ENCODE data around the gene AP3D1.
A peak's percentile ranks its signal among the peaks of the same experiment; 100 is the strongest.

The AP3D1 gene

DNA sequence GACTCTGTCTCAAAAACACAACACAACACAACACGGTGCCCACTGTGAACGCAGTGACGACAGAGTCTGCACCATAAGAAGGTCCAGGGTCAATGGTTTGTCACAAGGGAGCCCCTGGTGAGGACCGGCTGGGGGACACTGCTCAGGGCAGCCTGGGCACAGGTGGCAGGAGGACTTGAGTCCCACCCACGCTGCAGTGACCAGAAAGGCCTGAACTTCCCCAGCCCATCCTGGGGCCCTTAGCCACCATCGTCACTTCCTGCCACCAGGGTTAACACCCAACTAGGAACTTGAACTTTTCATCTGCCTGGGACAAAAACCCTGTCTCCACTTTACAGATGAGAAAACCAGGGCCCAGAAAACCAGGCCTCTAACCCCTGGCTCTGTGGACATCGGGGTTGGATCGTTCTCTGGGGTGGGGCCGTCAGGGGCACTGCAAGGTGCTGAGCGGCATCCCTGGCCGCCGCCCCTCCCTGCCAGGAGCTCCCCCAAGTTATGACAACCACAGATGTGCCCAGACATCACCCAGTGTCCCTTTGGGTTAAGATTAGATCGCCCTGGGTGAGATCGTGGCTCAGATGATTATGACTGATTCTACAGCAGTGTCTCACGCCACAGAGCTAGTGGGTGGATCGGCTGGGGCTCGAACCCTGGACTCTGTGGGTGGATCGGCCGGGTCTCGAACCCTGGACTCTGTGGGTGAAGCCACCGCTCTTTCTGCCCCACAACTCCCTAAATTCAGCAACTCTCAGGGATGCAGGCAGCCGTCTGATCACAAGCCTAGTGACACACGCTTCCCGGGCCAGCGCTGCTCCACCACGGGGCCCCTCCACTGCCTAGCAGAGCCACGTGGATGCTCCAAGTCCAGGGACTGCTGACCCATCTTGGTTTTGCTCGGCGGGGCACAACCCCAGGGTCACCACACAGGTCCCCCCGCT, 69.2 kb downstream of the AP3D1 start:
- DNase-seq (ENCODE audit: low read depth) = peak; percentile 59
- H3K4me3 ChIP-seq (ENCODE audit: low read depth, low read length) = peak overlapping the region; percentile 69

DNA sequence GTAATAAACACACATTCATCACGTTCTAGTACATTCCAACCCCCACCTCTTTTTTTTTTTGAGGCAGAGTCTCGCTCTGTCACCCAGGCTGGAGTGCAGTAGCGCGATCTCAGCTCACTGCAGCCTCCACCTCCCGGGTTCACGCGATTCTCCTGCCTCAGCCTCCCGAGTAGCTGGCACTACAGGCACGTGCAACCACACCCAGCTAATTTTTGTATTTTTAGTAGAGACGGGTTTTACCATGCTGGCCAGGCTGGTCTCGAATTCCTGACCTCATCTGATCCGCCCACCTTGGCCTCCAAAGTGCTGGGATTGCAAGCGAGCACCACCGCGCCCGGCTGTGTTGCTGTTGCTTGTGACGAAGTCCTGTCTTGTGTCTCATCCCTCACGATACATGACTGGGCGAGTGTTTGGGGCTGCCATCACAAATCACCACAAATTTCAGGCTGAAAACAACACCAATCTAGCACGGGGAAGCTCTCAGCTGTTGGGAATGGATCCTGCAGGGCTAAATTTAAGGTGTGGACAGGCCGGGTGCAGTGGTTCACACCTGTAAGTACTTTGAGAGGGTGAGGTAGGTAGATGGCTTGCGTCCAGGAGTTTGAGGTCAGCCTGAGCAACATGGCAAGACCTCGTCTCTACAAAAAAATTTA, 70.9 kb downstream of the AP3D1 start:
- TF ChIP-seq, protein P1, sequence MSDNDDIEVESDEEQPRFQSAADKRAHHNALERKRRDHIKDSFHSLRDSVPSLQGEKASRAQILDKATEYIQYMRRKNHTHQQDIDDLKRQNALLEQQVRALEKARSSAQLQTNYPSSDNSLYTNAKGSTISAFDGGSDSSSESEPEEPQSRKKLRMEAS (IDR thresholded peaks at IDR 0.05; ENCODE audit: low read depth, low read length) = no peak
- TF ChIP-seq POLR2A (IDR thresholded peaks at IDR 0.05; ENCODE audit: extremely low read depth, insufficient read length) (no peak), MYC (IDR thresholded peaks at IDR 0.05; ENCODE audit: low read depth, low read length) (no peak)
- TF ChIP-seq, protein P2, sequence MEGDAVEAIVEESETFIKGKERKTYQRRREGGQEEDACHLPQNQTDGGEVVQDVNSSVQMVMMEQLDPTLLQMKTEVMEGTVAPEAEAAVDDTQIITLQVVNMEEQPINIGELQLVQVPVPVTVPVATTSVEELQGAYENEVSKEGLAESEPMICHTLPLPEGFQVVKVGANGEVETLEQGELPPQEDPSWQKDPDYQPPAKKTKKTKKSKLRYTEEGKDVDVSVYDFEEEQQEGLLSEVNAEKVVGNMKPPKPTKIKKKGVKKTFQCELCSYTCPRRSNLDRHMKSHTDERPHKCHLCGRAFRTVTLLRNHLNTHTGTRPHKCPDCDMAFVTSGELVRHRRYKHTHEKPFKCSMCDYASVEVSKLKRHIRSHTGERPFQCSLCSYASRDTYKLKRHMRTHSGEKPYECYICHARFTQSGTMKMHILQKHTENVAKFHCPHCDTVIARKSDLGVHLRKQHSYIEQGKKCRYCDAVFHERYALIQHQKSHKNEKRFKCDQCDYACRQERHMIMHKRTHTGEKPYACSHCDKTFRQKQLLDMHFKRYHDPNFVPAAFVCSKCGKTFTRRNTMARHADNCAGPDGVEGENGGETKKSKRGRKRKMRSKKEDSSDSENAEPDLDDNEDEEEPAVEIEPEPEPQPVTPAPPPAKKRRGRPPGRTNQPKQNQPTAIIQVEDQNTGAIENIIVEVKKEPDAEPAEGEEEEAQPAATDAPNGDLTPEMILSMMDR (IDR thresholded peaks at IDR 0.05; ENCODE audit: low read depth, low read length) = no peak
- no peak overlapping the region for H3K4me3 ChIP-seq (ENCODE audit: low read depth, low read length)
- no peak for DNase-seq (ENCODE audit: low read depth)

More for the DNA sequence above, 69.2 kb downstream of the AP3D1 start:
- TF ChIP-seq POLR2A (IDR thresholded peaks at IDR 0.05; ENCODE audit: extremely low read depth, insufficient read length) (no peak), MYC (IDR thresholded peaks at IDR 0.05; ENCODE audit: low read depth, low read length) (no peak)
- TF ChIP-seq, protein P1 (IDR thresholded peaks at IDR 0.05; ENCODE audit: low read depth, low read length) = no peak
- TF ChIP-seq, protein P2 (IDR thresholded peaks at IDR 0.05; ENCODE audit: low read depth, low read length) = no peak

DNA sequence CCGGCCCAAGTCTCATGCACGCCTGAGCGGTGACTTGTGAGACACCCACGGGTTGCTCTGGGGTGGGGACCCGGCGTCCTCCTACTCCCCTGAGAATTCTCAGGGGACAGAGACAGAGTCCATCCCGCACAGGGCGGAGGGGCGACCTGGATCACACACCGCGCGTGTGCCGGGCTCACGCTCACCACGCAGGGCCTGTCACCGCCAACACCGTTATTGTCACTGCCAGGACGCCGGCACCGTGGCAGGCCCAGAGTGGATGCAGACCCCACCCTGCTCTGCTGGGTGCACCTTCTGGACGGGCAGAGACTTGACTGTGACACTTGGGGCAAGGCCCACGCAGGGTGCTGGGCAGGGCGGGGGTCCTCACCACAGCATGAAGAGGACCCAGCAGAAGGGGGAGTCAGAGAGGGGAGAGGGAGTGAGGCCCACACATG, 71.5 kb downstream of the AP3D1 start:
- no peak for DNase-seq (ENCODE audit: low read depth)
- no peak overlapping the region for H3K4me3 ChIP-seq (ENCODE audit: low read depth, low read length)
- TF ChIP-seq, protein P1 (IDR thresholded peaks at IDR 0.05; ENCODE audit: low read depth, low read length) = no peak
- TF ChIP-seq MYC (IDR thresholded peaks at IDR 0.05; ENCODE audit: low read depth, low read length) (no peak), POLR2A (IDR thresholded peaks at IDR 0.05; ENCODE audit: extremely low read depth, insufficient read length) (no peak)
- TF ChIP-seq, protein P2 (IDR thresholded peaks at IDR 0.05; ENCODE audit: low read depth, low read length) = no peak

DNA sequence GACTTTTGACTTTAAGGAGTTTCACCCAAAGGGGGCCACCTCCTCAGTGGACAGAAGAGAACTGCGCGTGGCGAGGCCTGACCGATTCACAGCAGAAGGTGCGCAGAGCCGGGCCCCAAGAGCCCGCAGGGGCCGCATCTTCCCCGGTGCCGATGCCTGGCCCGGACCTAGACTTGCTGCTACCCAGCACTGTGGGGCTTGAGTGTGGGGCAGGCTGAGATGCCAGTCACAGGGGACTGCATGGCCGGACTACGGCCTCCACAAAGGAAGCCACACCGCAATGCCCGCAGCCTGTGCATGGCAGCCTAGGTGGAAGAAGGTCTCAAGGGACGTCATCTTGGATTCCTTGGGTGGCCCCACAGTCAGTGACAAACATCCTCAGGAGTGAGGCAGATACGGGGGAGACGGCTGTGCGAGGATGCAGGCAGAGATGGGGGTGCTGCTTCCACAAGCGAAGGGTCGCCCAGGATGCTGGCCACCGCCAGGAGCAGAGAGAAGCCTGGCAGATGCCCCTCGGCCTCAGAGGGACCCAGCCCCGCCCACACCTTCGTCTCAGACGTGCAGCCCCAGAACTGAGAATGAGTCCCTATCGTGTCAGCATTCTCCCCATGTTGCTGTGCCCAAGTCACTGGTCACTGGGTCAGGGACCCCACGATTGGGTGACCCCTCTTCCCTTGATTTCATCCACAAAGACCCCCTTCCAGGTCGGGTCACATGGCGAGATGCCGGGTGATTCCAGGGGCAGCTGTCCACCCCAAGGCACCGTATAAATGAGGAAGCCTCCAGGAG, 72.1 kb downstream of the AP3D1 start:
- TF ChIP-seq, protein P1 (IDR thresholded peaks at IDR 0.05; ENCODE audit: low read depth, low read length) = no peak
- TF ChIP-seq, protein P2 (IDR thresholded peaks at IDR 0.05; ENCODE audit: low read depth, low read length) = no peak
- TF ChIP-seq MYC (IDR thresholded peaks at IDR 0.05; ENCODE audit: low read depth, low read length) (no peak), POLR2A (IDR thresholded peaks at IDR 0.05; ENCODE audit: extremely low read depth, insufficient read length) (no peak)
- H3K4me3 ChIP-seq (ENCODE audit: low read depth, low read length) = no peak overlapping the region
- no peak for DNase-seq (ENCODE audit: low read depth)

DNA sequence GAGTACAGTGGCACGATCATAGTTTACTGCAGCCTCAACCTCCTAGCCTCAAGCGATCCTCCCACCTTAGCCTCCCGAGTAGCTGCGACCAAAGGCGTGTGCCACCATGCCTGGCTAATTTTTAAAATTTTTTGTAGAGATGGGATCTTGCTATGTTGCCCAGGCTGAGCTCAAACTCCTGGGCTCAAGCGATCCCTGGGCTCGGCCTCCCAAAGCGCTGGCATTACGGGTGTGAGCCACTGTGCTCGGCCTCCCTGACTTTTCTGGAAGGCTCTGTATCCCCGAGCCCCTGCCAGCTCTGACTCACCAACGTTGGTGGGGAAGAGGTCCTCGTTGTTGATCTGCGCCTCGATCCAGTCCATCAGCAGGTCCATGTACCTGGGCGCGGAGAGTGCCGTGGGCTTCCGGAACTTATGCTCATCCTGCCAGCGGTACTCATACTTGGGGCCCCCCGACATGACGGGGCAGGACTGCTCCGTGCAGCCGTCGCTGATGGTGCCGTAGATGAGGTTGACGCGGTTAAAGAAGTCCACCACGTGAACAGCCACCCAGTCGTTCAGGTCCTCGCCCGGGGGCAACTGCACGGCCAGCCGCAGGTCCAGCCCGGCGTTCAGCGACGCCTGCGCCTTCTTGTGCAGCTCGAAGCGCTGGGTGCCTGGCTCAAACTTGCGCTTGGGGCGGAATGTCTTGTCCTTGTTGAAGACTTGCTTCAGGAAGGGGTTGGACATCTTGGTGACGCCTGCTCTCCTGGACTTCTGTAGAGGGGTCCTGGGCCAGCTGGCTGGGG, 73.3 kb downstream of the AP3D1 start:
- TF ChIP-seq MYC (IDR thresholded peaks at IDR 0.05; ENCODE audit: low read depth, low read length) (no peak), POLR2A (IDR thresholded peaks at IDR 0.05; ENCODE audit: extremely low read depth, insufficient read length) (no peak)
- TF ChIP-seq, protein P1 (IDR thresholded peaks at IDR 0.05; ENCODE audit: low read depth, low read length) = no peak
- TF ChIP-seq, protein P2 (IDR thresholded peaks at IDR 0.05; ENCODE audit: low read depth, low read length) = no peak
- H3K4me3 ChIP-seq (ENCODE audit: low read depth, low read length) = no peak overlapping the region
- no peak for DNase-seq (ENCODE audit: low read depth)
